H9 (cell line): Measurements from ENCODE around the gene TMEM176A. TPM values are rescaled to one million over a fixed set of nuclear protein-coding genes. Genes with fewer than 3 reads are reported as not detected.
A peak's percentile ranks its signal among the peaks of the same experiment; 100 is the strongest.

ENCODE experiments used
- DNase-seq: peaks from one replicate; pipeline ENCODE4 v3.0.0-alpha.2; 2017
- H2AFZ ChIP-seq: one replicate; pipeline ENCODE4 v1.6.1; 2013; ENCODE audit warnings: mild to moderate bottlenecking, low read length, control low read depth, moderate library complexity
- H2AK5ac ChIP-seq: 2 replicates; pipeline ENCODE4 v1.6.1; 2013; ENCODE audit warnings: low read length, control low read depth, mixed read lengths; ENCODE audit not compliant: insufficient read length
- H2BK120ac ChIP-seq: one replicate; pipeline ENCODE4 v1.6.1; 2013; ENCODE audit warnings: low read depth, mild to moderate bottlenecking, low read length, control low read depth, inconsistent platforms; ENCODE audit not compliant: poor library complexity, severe bottlenecking
- H2BK12ac ChIP-seq: 2 replicates; pipeline ENCODE4 v1.6.1; 2013; ENCODE audit warnings: low read length, control low read depth, mixed read lengths, low read depth; ENCODE audit not compliant: insufficient read length
- H2BK15ac ChIP-seq: 2 replicates; pipeline ENCODE4 v1.6.1; 2013; ENCODE audit warnings: low read depth, low read length, control low read depth
- H2BK20ac ChIP-seq: one replicate; pipeline ENCODE4 v1.6.1; 2013; ENCODE audit warnings: low read depth, mild to moderate bottlenecking, low read length, control low read depth, inconsistent platforms; ENCODE audit not compliant: poor library complexity, severe bottlenecking
- H2BK5ac ChIP-seq: 2 replicates; pipeline ENCODE4 v1.6.1; 2013; ENCODE audit warnings: low read length, control low read depth, mixed read lengths; ENCODE audit not compliant: insufficient read length
- H3K14ac ChIP-seq: 2 replicates; pipeline ENCODE4 v1.6.1; 2013; ENCODE audit warnings: low read length, control low read depth; ENCODE audit not compliant: insufficient read depth
- H3K18ac ChIP-seq: 2 replicates; pipeline ENCODE4 v1.6.1; 2013; ENCODE audit warnings: low read depth, mild to moderate bottlenecking, mixed read lengths, low read length, control low read depth; ENCODE audit not compliant: insufficient read length
- H3K23ac ChIP-seq: 2 replicates; pipeline ENCODE4 v1.6.1; 2013; ENCODE audit warnings: low read length, control low read depth, mixed read lengths, low read depth; ENCODE audit not compliant: insufficient read length
- H3K23me2 ChIP-seq: 2 replicates; pipeline ENCODE4 v1.6.1; 2013; ENCODE audit warnings: low read depth, mild to moderate bottlenecking, mixed read lengths, low read length, control low read depth; ENCODE audit not compliant: insufficient read length, poor library complexity, severe bottlenecking
- H3K27ac ChIP-seq: 2 replicates; pipeline ENCODE4 v1.5.1; 2013; ENCODE audit warnings: low read length, control low read depth, mixed read lengths, low read depth; ENCODE audit not compliant: insufficient read length
- H3K27me3 ChIP-seq: 2 replicates; pipeline ENCODE4 v1.6.1; 2013; ENCODE audit warnings: low read length, control low read depth, inconsistent platforms; ENCODE audit not compliant: insufficient read depth
- H3K4ac ChIP-seq: 2 replicates; pipeline ENCODE4 v1.6.1; 2013; ENCODE audit warnings: low read depth, mild to moderate bottlenecking, control low read depth, inconsistent platforms, low read length, moderate library complexity
- H3K4me1 ChIP-seq: 2 replicates; pipeline ENCODE4 v1.6.1; 2013; ENCODE audit warnings: low read length, control low read depth, inconsistent platforms; ENCODE audit not compliant: insufficient read depth
- H3K4me2 ChIP-seq: 2 replicates; pipeline ENCODE4 v1.6.1; 2013; ENCODE audit warnings: low read length, control low read depth, mixed read lengths; ENCODE audit not compliant: insufficient read length, insufficient read depth
- H3K56ac ChIP-seq: 2 replicates; pipeline ENCODE4 v1.6.1; 2013; ENCODE audit warnings: low read depth, mild to moderate bottlenecking, mixed read lengths, low read length, control low read depth; ENCODE audit not compliant: insufficient read length
- H3K79me1 ChIP-seq: 2 replicates; pipeline ENCODE4 v1.6.1; 2013; ENCODE audit warnings: low read depth, mild to moderate bottlenecking, moderate library complexity, low read length, control low read depth, inconsistent platforms; ENCODE audit not compliant: insufficient read depth, poor library complexity, severe bottlenecking
- H3K79me2 ChIP-seq: 2 replicates; pipeline ENCODE4 v1.6.1; 2013; ENCODE audit warnings: low read length, control low read depth, inconsistent platforms; ENCODE audit not compliant: insufficient read depth
- H3K9ac ChIP-seq: 2 replicates; pipeline ENCODE4 v1.6.1; 2013; ENCODE audit warnings: low read length, control low read depth, mixed read lengths; ENCODE audit not compliant: insufficient read length; ENCODE audit errors: extremely low read depth
- H3K9me3 ChIP-seq: one replicate; pipeline ENCODE4 v1.6.1; 2013; ENCODE audit warnings: low read depth, low read length, inconsistent platforms; ENCODE audit not compliant: control insufficient read depth
- H3T11ph ChIP-seq: one replicate; pipeline ENCODE4 v1.6.1; 2013; ENCODE audit warnings: mild to moderate bottlenecking, low read length, control low read depth, inconsistent platforms
- H4K20me1 ChIP-seq: one replicate; pipeline ENCODE4 v1.6.1; 2013; ENCODE audit not compliant: control insufficient read depth, insufficient read length, insufficient read depth
- H4K5ac ChIP-seq: 2 replicates; pipeline ENCODE4 v1.6.1; 2013; ENCODE audit warnings: low read depth, mild to moderate bottlenecking, mixed read lengths, low read length, control low read depth; ENCODE audit not compliant: insufficient read length
- H4K8ac ChIP-seq: replicated peaks from 2 replicates; pipeline ENCODE4 v1.6.1; 2013; ENCODE audit warnings: low read length, control low read depth, mixed read lengths, low read depth; ENCODE audit not compliant: insufficient read length
- H4K91ac ChIP-seq: 2 replicates; pipeline ENCODE4 v1.6.1; 2013; ENCODE audit warnings: low read depth, mild to moderate bottlenecking, moderate library complexity, mixed read lengths, low read length, control low read depth; ENCODE audit not compliant: insufficient read length
- H3K27ac Mint-ChIP-seq, 3 experiments: 2 replicates in 2 of 3; 3 replicates in 1 of 3; pipeline ENCODE4 v1.8.0; 2020 to 2021; ENCODE audit warnings: mixed read lengths in 3 of 3, mild to moderate bottlenecking in 1 of 3, moderate library complexity in 1 of 3
- H3K27me3 Mint-ChIP-seq: 2 replicates; pipeline ENCODE4 v1.8.0; 2021; ENCODE audit warnings: low read depth, mild to moderate bottlenecking, moderate library complexity, mixed read lengths
- H3K36me3 Mint-ChIP-seq, 3 experiments: 2 replicates in 2 of 3; 3 replicates in 1 of 3; pipeline ENCODE4 v1.8.0; 2020 to 2021; ENCODE audit warnings: low read depth in 3 of 3, mixed read lengths in 3 of 3; ENCODE audit not compliant: insufficient read depth in 1 of 3
- H3K4me1 Mint-ChIP-seq, 2 experiments: 2 replicates each; pipeline ENCODE4 v1.8.0; 2020; ENCODE audit warnings: mixed read lengths in 2 of 2
- H3K4me3 Mint-ChIP-seq, 2 experiments: 2 replicates in 1 of 2; 3 replicates in 1 of 2; pipeline ENCODE4 v1.8.0; 2020 to 2021; ENCODE audit warnings: mild to moderate bottlenecking in 2 of 2, mixed read lengths in 2 of 2, moderate library complexity in 1 of 2
- H3K9me3 Mint-ChIP-seq, 2 experiments: 2 replicates in 1 of 2; 3 replicates in 1 of 2; pipeline ENCODE4 v1.8.0; 2020; ENCODE audit warnings: mild to moderate bottlenecking in 2 of 2, mixed read lengths in 2 of 2, moderate library complexity in 1 of 2
- CTCF ChIP-seq: fragments of 200-600 bp; sonication (generic); conservative IDR thresholded peaks from 3 replicates; pipeline ENCODE4 v1.8.0; 2021; ENCODE audit warnings: antibody characterized with exemption, mild to moderate bottlenecking
- WGBS: extraction: QIAGEN DNeasy Blood & Tissue Kit; methylation state at CpG from one replicate; pipeline ENCODE4 v1.1.7; 2013; ENCODE audit warnings: missing lambda C conversion rate, low lambda C conversion rate, mixed read lengths; ENCODE audit not compliant: insufficient read length; ENCODE audit errors: extremely low coverage; 5-methylcytosine and 5-hydroxymethylcytosine counted together
- total RNA-seq: library from RNA; stranded (reverse); gene quantifications from 2 replicates; pipeline ENCODE4 v1.2.1, GENCODE V29; 2021

TMEM176A gene
- total RNA-seq, 1 experiment from 2014 or later: not detected

GRCh38 chr7:150830937-150831336, 30.4 kb downstream of the TMEM176A start:
- Histone ChIP-seq H2BK12ac (no peak overlapping the region), H3K23ac (no peak overlapping the region), H4K20me1 (no peaks in the 10 kb centered on the region), H3K27me3 (no peaks in the 10 kb centered on the region), H2AFZ (no peak overlapping the region), H4K91ac (no peak overlapping the region), H2BK120ac (no peak overlapping the region), H3K9me3 (no peaks in the 10 kb centered on the region), H3K79me2 (no peaks in the 10 kb centered on the region), H3K9ac (no peak overlapping the region), H2AK5ac (peak overlapping the region; percentile 45), H3K18ac (no peak overlapping the region), H2BK20ac (no peak overlapping the region), H3T11ph (no peak overlapping the region), H3K4me1 (no peaks in the 10 kb centered on the region), H4K5ac (no peak overlapping the region), H2BK15ac (no peak overlapping the region), H2BK5ac (no peak overlapping the region), H3K4me2 (no peak overlapping the region), H3K23me2 (no peaks in the 10 kb centered on the region), H4K8ac (no peak overlapping the region), H3K79me1 (no peaks in the 10 kb centered on the region), H3K14ac (no peak overlapping the region), H3K4ac (no peak overlapping the region), H3K56ac (no peak overlapping the region), H3K27ac (no peak overlapping the region)
- Mint-ChIP-seq H3K4me3 (no peak overlapping the region), H3K4me1 (no peaks in the 10 kb centered on the region), H3K36me3 (no peaks in the 10 kb centered on the region), H3K9me3 (no peaks in the 10 kb centered on the region; a peak in 2 of 5 replicates), H3K27me3 (peaks cover 52% of the 10 kb centered on the region), H3K27ac (no peak overlapping the region)
- TF ChIP-seq CTCF: no peak
- WGBS: no CpG with 5 or more reads among the region's 1 CpG
- no peak for DNase-seq
